Glutamatergic neuron (in vitro differentiated cells): Measurements from ENCODE around the gene CYP2A7. TPM values are rescaled to one million over a fixed set of nuclear protein-coding genes. Genes with fewer than 3 reads are reported as not detected.
"Not testable (repeated sequence)": the region's sequence is repeated elsewhere in the genome, so short reads cannot be mapped to it uniquely, and the experiment has no call there.

Experiments
- DNase-seq: peaks from one replicate; pipeline ENCODE4 v3.0.0; 2022
- H3K27ac Mint-ChIP-seq: one replicate; pipeline ENCODE4 v1.8.0; 2020; ENCODE audit warnings: mild to moderate bottlenecking, mixed read lengths, inconsistent platforms; ENCODE audit not compliant: unreplicated experiment
- H3K27me3 Mint-ChIP-seq: one replicate; pipeline ENCODE4 v1.8.0; 2020; ENCODE audit warnings: mild to moderate bottlenecking, moderate library complexity, mixed read lengths, inconsistent platforms; ENCODE audit not compliant: unreplicated experiment
- H3K36me3 Mint-ChIP-seq: one replicate; pipeline ENCODE4 v1.8.0; 2020; ENCODE audit warnings: mild to moderate bottlenecking, mixed read lengths, inconsistent platforms; ENCODE audit not compliant: unreplicated experiment
- H3K4me1 Mint-ChIP-seq: one replicate; pipeline ENCODE4 v1.8.0; 2020; ENCODE audit warnings: mild to moderate bottlenecking, low read depth, mixed read lengths, inconsistent platforms; ENCODE audit not compliant: unreplicated experiment
- H3K4me3 Mint-ChIP-seq: one replicate; pipeline ENCODE4 v1.8.0; 2020; ENCODE audit warnings: mild to moderate bottlenecking, mixed read lengths, inconsistent platforms; ENCODE audit not compliant: unreplicated experiment
- H3K9me3 Mint-ChIP-seq: one replicate; pipeline ENCODE4 v1.8.0; 2020; ENCODE audit warnings: mild to moderate bottlenecking, moderate library complexity, mixed read lengths, inconsistent platforms; ENCODE audit not compliant: unreplicated experiment
- CTCF ChIP-seq: fragments of 200-600 bp; sonication (generic); IDR thresholded peaks from one replicate; pipeline ENCODE4 v1.5.0; 2021; ENCODE audit not compliant: partially characterized antibody, unreplicated experiment
- total RNA-seq: library from RNA; stranded (reverse); fragmentation: NEBNext Ultra II Directional; extraction: Animal tissue kit (Norgen Biotek cat#: 25700); gene quantifications from one replicate; pipeline ENCODE4 v1.2.1, GENCODE V29; 2021; ENCODE audit not compliant: unreplicated experiment

The CYP2A7 gene
- total RNA-seq, 1 donor from 2014 or later: not detected

- DNase-seq: no peak
- Mint-ChIP-seq H3K27me3 (peaks cover 4% of the 10 kb centered on the region), H3K4me3 (no peak overlapping the region), H3K36me3 (peaks cover 7% of the 10 kb centered on the region), H3K27ac (no peak overlapping the region), H3K4me1 (no peaks in the 10 kb centered on the region), H3K9me3 (peaks cover 1% of the 10 kb centered on the region)
- no peak for TF ChIP-seq CTCF
Measured at GRCh38 chr19:40921005-40921897, 39.2 kb upstream of the CYP2A7 start.

- no peaks in the 10 kb centered on the region for H3K4me1 Mint-ChIP-seq
- TF ChIP-seq CTCF: no peak
- H3K36me3 Mint-ChIP-seq: peaks cover 7% of the 10 kb centered on the region
- no peak overlapping the region for H3K27ac Mint-ChIP-seq
- H3K9me3 Mint-ChIP-seq: peaks cover 1% of the 10 kb centered on the region
- H3K4me3 Mint-ChIP-seq: no peak overlapping the region
- DNase-seq: no peak
- H3K27me3 Mint-ChIP-seq: peaks cover 4% of the 10 kb centered on the region
Measured at GRCh38 chr19:40920300-40921004, 38.4 kb upstream of the CYP2A7 start.

- H3K4me1 Mint-ChIP-seq, H3K4me3 Mint-ChIP-seq, H3K36me3 Mint-ChIP-seq, H3K27me3 Mint-ChIP-seq, H3K27ac Mint-ChIP-seq, DNase-seq, H3K9me3 Mint-ChIP-seq: not testable (repeated sequence)
Measured at GRCh38 chr19:40919530-40920299, 37.7 kb upstream of the CYP2A7 start.

GRCh38 chr19:40918303-40918702 lies 36.3 kb upstream of the CYP2A7 start:
- H3K27ac Mint-ChIP-seq, H3K36me3 Mint-ChIP-seq, H3K9me3 Mint-ChIP-seq, DNase-seq, H3K27me3 Mint-ChIP-seq, H3K4me3 Mint-ChIP-seq, H3K4me1 Mint-ChIP-seq: not testable (repeated sequence)

- TF ChIP-seq CTCF: no peak
- peak; percentile 44 for DNase-seq
- H3K36me3 Mint-ChIP-seq: peaks cover 9% of the 10 kb centered on the region
- peaks cover 5% of the 10 kb centered on the region for H3K27me3 Mint-ChIP-seq
- H3K27ac Mint-ChIP-seq: no peak overlapping the region
- H3K9me3 Mint-ChIP-seq: peaks cover 6% of the 10 kb centered on the region
- no peaks in the 10 kb centered on the region for H3K4me1 Mint-ChIP-seq
- H3K4me3 Mint-ChIP-seq: no peak overlapping the region
Measured at GRCh38 chr19:40908976-40909375, 26.9 kb upstream of the CYP2A7 start.
